Measurements from ENCODE around the gene VIT.
A peak's percentile ranks its signal among the peaks of the same experiment; 100 is the strongest.

The VIT gene

DNA sequence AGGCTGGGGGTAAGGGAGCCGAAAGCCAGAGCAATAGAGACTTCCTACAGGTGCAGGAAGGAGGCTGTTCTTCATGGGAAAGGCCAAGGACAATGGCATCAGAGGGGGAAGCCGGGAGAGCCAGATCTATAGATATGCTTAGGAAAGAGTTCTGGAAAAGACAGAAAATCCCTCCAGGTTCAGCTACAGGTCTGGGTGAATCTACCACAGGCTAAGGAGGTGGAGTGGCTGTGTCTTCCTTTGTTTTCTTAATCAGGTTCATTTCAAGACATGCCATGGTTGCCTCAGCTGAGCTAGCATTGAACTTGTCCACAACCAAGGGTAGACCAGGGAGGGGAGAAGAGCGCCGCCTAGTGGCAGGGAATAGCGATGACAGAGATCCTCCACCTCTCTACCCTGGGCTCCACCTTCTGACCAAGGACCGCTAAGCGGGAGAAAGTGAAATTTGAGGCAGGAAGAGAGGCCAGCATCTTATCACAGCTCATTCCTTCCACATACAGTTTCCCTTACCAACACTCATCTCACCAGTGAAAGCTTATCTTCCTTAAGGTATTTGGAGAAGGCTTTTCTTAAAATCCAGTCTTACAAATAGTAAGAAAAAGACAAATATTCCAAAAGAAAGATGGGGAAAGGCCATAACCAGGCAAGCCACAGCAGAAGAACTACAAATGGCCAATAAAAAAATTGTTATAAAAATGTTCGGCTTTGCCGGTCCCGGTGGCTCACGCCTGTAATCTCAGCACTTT is 74.2 kb downstream of the VIT start:
- DNase-seq = peak; percentile 72

DNA sequence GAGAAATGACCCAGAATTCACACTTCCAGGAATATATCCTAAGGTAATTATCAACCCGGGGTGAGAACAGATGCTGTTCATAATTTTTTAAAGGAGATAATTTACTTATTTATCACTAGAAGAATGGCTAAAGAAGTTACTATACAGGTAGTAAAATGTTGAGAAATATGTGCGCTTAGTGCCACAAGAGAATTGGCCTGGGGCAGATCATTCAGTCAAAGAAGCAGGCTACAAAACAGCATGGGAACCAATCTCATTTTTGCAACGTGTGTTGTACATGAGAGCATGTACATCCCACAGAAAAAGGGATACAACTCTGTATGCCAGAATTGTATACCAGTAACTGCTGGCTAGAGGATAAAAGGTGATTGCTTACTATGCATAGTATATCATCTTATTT is 75.2 kb downstream of the VIT start:
- no peak for DNase-seq

DNA sequence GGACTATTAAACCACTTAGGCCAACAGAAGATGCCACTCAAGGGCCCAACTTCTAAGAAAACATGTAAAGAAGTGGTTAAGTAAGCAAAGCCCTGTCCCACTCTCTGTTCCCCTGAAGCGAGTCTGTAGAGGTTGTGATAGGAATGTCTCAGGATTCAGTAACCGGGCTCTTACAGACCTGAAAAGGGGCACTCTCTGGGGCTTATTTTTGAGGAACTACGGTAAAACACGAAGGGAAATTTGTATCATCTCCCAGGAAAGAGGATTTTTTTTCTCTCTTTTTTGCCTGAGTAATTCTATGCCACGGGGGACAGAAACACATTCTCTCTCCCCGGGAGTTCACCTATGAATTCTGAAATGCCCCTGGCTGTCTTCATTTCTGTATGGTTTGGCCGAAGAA is 77.4 kb downstream of the VIT start:
- no peak for DNase-seq

DNA sequence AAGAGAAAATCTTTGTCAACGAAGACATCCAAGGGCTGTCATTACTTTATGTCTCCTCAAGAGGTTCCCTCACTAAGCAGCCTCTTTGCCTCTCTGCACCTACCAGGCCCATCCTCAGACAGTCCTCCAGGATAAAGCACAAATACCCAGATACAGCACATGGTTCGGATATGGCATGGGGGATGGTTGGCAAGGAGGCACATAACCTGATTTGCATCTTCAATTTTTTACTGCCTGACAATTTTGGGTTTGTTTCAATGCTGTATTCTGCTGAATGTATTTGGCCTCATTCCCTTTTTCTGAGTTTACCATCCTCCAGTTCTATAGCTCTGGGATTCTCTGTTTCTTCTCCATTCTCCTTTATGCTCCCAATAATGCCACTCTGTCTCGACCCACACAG is 78.8 kb downstream of the VIT start:
- DNase-seq = no peak

DNA sequence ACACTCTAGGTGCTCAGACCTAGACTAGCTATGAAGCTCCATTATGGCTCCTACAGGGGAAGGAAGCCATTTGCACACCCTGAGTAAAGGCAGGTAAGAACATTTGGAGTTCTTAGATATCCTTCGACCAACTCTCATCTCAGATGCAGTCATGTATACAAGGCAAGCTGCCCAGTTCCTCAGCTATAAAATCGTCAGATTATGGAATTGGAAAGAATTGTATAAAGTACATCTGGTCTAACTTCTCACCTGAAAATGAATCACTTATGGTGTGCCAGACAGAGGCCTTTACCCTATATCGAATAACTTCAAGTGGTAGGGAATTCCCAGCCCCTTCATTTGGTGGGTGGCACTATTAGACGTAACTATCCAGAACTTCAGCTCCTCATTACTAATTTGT is 79.3 kb downstream of the VIT start:
- no peak for DNase-seq

DNA sequence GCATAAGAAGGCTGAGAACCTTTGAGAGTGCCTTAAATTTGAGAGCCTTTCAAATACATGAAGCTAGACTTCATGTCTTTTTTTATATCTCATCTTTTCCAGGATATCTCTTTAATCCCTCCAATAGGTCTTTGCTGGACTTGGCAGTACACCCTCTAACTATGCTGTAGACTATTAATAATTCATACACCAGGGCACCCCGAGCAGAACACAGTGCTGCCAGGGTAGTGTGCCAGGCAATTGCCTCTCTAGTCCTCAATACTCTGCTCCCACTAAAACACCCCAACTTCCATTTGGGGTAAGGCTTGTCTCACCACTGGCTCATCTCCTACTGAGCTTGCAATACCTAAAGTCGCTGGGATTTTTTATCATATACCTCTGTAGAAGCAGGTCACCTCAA is 80.8 kb downstream of the VIT start:
- DNase-seq = no peak

DNA sequence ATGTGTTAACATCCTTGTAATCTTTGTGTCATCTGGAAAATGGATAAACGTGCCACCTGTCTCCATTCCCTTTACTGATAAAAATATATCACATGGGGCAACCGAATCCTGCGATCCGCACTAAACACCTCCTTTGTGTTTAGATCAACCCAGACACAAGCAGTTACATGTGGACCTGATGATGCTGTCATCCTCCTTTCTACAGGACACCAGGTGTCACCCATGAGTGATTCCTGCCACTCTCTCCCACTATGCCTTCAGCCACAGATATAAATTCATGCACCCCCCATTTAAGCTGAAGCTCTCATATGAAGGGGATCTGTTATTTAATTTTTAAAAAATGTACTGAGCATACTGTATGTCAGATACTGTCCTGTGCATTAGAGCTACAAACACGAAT is 81.3 kb downstream of the VIT start:
- DNase-seq = no peak

DNA sequence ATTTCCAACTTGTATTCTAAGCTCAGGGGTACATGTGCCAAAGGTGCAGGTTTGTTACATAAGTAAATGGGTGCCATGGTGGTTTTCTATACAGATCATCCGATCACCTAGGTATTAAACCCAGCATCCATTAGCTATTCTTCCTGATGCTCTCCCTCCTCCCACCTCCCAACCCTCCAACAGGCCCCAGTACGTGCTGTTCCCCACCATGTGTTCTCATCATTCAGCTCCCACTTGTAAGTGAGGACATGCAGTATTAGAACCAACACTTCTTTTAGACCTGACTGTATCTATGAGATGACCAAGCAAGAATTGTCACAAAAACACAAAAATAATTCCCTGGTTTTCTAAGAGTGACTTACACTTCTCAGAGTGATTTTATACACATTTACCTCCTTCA is 83.0 kb downstream of the VIT start:
- DNase-seq = no peak

DNA sequence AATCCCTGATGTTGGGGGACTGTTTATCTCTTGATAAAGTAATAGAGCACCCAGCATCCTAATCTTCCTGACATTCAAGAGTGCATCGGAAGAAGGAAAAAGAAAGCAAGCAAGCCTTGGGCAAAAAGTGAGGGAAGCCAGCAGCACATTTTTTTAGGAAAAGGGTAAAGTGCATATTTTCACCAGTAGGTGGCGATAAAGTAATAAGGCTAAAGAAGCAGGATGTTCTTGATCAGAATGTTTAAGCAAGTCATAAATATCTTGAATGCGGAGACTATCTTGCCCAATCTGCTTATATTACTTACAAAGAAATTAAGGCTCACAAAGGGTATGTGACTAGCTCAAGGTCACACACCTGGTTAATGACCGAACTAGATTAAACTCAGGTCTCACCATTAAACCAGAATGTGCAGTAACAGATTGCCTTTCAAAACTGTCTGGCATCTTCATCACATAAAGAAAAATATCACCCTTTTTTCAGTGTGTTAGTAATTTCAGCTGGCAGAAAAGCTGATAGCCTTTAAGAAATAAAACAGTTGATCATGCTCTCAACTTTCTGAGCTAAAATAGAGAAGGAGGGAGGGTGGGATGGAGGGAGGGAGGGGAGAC is 83.8 kb downstream of the VIT start:
- DNase-seq = peak; percentile 27

DNA sequence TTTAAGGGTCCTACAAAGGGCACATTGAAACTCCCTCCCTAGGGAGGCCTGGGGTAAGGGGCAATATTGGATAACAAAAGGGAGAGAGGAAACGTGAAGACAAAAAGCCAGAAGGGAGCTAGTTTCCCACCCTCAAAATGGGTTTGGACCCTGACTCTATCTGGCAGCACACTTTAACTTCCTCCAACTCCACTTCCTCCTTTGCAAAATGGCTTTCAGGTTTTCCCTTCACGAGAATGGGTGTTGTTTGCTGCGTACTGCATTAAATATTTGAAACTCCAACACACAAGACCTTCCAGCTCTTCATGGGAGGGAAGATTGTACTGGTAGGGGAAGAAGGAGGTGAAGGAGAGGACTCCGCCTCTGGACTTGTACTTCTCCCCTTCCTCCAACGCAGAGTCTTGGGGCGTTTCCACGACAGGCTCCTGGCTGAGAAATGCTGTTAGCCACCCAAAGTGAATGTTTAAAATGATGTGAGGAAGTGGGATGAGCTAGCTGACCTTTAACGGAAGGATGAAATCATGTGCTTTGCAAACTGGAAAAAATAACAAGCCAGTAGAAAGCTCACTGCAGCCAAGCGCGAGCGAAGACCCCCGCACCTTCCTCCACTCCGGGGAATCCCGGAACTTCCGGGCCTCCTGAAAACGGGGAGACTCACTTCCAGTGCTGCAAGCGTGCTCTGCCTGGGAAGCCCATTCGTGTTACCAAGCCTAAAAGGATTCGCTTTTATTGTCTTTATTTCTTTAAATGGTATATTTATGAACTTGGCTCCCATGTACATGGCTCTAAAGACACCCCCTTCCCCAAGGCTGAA is 85.6 kb downstream of the VIT start:
- no peak for DNase-seq

DNA sequence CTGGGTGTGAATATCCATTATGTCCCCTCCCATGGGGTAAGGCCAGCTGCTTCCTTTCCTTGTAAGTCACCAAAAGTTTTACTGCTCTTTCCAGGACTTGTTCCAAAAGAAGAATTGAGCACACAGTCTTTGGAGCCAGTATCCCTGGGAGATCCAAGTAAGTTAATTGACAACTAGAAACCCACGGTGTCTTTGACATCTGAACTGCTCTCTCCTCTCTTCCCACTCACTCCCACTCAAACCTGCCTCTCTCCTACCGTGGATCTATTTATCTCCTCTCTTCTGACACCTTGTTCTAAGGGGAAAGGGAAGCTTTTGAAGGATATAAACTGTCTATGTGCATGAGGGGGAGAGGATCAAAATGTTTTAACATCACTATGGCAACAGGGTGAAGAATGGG is 86.7 kb downstream of the VIT start:
- DNase-seq = no peak

DNA sequence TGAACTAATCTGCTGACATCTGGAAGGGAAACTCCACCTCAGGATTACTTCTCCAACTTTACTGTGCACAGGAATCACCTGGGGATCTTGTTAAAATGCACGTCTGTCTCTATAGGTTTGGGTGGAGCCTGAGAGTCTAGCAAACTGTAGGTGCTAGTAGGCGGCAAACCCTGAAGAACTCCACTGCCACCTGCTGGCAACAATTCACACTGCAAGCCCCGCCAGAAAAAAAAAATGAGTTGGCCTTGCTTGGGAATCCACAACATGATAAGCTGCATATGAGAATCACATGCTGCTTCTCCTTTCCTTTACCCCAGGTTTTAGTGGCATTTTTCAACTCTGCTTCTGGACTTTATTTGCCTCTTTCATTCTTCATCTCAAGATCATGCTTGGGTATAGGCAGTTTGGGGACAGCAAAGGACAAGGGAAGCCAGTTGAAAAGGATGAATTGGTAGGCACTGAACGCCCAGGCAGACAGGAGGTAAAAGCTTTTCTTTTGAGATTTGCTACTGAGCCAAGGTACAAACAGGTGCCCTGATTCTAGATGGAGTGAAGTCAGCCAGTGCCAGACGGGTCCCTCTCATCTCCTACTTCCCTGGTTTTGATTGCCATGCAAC is 88.8 kb downstream of the VIT start:
- DNase-seq = peak; percentile 47

DNA sequence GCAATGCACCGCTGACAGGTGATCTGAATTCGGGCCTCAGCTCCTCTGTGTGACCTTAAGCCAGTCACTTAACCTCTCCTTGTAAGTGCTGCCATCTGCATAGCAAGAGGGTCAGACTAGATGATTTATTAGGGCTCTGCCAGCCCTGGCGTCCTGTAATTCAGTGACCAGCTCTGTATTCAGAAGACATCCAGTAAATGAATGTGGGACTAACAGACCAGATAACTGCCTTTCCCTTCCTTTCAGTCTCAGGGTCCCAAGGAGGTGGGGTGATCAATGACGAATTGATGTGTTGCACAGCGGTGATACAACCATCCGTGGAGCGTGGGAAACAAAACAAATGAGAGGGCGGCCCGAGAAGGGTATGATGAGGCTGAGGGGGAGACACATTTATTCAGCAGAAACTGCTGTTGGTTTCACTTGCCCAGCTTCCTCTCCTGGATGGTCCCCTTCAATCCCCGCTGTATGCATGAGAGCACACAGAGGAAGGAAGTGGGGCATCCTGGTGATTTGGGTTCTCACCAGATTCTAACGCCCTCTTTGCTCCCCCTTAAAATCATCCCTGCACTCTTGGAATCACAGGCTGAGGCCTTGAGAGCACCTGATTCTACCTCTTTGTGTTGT is 92.8 kb downstream of the VIT start:
- DNase-seq = no peak

DNA sequence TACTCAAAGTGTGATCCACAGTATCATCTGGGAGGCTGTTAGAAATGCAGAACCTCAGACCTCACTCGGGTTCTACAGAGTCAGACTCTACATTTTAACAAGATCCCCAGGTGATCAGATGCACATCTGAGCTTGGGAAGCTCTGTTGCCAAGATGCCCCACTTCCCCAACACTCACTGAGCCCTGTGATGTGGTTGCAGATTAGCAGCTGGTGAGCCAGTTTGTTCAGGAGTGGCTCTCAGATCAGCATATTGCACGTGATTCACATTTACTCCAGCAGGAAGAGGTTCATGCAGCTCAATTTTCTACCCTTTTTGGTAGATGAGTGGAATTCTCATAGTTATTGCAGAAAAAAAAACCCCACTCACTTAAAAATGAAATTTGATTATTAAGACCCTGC is 96.4 kb downstream of the VIT start:
- DNase-seq = no peak

DNA sequence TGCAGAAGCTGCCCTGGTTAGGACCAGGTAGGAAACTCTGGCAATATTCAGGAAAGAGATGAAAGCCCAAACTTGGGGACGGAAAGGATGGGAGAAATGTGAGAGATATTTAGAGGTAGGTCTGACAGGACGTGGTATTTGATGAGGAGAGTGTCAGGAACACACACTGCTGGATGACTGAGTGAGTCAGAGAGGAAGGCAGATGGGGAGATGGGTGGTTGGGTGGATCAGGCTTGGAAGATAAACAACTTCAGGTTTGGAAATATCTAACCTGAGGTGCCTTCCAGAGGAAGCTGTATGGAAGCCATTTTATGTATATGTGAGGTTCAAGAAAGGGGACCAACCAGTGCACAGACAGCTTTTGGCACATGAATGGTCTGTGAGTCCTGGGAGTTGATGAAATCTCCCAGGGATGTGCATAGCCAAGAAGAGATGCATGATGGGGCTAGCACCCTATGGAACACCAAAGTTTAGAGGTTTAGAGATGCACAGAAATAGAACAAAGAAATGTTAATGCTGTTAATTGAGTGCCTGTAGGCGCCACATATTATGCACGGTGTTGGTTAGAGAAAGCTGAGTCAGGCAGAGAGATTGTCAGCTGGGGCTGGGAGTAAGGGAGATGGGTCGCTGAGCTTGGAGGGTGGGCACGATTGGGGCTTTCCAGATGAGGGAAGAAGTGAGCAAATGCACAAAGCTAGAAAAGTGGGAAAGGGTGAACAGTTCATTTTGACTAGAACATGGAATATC is 101.0 kb downstream of the VIT start:
- DNase-seq = no peak

DNA sequence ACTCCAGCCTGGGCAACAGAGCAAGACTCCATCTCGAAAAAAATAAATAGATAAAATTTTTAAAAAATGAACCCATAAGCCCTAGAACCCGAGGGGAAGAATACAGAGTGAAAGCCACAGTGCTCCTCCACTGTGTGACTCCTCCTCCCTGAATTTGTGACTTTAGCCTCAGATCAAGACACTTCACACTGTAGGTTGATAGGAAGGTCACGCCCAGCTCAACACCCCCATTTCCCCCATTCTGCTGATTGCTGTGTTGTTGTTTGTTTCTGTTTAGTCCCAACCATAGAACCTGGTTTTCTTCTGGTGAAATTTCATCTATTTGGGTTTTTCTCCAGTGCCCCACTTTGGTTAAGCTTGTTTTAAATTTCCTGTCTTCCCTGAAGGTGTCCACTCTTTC is 102.2 kb downstream of the VIT start:
- no peak for DNase-seq

DNA sequence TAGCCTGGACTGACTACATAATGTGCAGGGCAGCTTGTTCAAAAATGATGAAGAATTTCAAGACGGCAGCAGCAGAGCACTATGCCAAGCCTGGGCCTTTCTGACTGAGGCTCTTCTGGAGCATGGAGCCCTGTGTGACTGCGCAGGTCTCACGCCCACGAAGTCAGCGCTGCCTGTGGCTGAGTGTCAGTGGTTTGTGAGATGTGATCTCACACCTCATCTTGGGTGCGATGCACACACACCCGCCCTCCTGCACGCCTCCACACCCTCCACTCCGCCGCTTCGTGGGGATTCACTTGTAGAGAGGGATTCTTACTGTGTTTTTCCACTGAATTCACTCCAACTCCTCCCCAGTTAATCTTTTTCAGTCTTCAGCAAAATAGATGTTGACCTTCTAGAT is 103.9 kb downstream of the VIT start:
- DNase-seq = no peak

DNA sequence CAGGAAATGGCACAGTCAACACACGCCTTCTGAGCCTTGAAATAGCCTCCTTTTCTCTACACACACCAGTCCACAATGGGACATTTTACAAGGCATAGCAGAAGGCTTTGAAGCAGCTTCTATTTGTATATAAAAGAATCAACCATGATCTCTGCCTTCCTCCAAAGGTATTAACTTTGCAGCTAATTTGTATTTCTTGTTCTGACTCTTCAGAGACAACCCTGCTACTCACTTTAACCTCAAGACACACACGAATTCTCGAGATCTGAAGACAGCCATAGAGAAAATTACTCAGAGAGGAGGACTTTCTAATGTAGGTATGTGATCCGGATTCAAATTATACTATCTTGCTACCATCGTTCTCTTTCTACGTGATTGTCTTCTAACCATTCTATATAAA is 104.6 kb downstream of the VIT start:
- DNase-seq = no peak

DNA sequence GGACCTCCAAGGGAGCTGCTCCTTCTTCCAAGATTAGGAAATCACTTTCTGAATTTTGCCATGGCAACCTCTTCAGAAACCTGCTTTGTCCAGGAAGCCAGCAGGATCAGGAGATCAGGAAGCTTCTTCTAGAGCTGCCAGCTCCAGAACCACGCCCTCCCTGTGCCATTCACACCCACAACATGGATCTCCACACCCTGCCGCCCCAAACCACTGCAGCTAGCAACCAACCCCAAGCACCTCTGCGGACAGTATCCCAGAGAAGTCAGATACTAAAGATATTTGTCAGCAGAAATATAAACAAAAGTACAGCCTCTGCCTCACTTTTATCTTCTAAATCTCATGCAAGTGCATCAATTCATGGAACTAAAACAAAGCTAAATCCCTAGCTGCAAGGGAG is 106.4 kb downstream of the VIT start:
- no peak for DNase-seq

DNA sequence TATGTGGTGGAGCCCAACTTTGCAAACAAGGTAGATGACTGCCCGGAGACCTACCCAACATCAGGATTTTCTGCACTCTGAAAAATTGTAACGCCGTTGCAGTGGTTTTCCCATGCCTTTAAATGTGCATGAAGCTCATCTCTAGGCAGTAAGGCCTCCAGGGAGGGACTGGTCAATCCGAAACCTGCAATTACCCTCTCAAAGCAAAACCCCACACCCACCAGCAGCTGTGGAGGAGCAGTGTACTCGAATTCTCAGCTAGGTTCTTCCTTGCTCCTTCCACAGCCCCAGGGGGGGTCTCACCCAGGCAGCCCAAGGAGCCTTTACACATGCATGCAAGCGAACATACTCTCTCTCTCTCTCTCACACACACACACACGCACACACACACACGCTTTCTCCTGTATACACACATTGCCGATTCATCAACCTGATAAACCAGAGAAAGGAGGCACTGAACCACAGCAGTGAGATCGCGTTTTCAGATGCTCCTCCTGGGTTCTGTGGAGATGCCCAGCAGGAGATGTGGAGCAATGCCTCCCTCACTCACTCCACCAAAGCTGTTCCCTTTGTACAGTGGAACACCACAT is 109.2 kb downstream of the VIT start:
- no peak for DNase-seq

DNA sequence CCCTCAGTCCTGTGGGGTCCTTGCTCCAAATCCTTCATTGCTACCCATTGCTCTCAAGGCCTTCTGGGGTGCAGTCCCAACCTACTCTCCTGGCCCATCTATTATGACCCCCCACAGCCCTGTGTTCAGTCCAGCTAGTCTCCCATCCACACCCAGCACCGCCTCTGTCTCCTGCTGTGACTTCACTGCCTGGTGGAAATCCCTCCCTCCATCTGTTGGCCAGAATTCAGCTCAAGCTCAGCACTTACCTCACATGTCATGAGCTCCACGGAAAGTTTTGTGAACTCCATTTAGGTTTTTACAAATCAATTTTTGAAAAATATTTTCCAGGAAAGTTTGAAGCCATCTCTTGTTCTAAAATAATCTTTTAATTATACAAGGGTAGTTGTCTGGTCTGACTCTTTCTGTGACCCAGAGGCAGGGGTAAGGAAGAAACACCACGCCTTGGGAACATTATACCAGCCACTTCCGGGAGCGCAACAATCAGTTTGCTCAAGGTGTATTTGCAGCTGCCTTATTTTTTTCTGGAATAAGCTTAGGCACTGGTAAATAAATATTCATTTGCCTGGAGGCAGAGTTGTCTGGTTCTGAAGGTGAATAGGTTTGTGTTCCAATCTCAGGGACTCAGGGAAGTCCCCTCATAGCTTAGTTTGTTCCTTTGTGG is 110.8 kb downstream of the VIT start:
- DNase-seq = no peak
